NCI-H128 (cell line): Measurements from ENCODE around the gene GRIN3B.

Source experiments
- DNase-seq: peaks from one replicate; lab custom pipeline; 2025; ENCODE audit not compliant: unreplicated experiment; lab: John Stamatoyannopoulos, UW

GRIN3B gene

GRCh38 chr19:1006711-1007398 lies 6.6 kb downstream of the GRIN3B start:
- no peak for DNase-seq

GRCh38 chr19:1007399-1008251 lies 7.4 kb downstream of the GRIN3B start:
- no peak for DNase-seq

DNA sequence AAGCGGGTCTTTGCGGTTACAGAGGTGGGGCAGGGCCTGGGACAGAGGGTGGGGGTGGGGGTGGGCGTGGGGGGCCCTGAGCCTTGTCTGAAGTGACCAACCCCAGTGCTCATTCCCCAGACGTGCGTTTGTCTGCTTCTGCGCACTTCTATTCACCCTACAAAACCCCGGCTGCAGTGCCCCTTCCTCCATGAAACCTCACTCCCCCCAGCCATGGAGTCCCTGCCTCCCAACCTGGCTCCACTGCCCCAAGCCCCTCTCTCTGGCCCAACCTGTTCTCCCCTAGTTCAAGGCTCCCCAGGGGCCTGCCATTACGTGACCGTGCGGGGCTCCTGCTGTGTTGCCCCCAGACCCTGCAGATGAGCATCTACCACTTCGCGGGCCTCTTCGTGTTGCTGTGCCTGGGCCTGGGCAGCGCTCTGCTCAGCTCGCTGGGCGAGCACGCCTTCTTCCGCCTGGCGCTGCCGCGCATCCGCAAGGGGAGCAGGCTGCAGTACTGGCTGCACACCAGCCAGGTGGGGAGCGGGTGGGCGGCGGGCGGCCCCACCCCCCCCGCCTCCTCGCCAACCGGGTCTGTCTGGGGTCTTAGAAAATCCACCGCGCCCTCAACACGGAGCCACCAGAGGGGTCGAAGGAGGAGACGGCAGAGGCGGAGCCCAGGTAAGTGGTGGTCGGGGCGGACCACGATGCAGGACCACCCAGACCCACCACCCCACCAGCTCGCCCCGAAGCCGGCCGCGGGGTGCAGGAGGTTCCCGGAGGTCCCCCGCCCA lies 8.2 kb downstream of the GRIN3B start:
- DNase-seq = no peak

GRCh38 chr19:1009041-1009980 lies 9.1 kb downstream of the GRIN3B start:
- DNase-seq = no peak

GRCh38 chr19:1009981-1010538 lies 9.8 kb downstream of the GRIN3B start:
- DNase-seq = no peak

- DNase-seq = no peak
Measured at GRCh38 chr19:1010586-1011510, 10.6 kb downstream of the GRIN3B start.

DNA sequence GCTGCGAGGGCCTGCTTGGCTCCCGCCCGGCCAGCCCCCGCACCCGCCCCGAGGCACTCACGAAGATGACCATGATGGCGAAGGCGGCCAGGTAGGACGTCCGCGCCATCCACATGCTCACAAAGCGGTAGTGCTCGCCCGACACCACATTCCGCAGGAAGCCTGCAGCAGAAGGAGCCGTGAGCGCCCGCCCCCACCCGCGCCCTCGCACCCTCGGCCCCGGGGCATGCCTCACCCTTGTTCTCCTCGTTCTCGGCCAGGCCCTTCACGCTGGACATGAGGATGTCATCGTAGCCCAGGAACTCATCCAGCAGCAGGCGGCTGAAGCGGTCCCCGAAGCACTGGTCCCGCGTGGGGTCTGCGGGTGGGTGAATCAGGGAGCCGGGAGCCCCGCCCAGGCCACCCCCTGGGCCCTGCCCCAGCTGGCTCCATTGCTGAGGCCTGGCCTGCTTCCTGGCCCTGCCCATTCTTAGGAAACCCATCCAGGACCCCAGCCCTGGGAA lies 11.7 kb downstream of the GRIN3B start:
- no peak for DNase-seq

GRCh38 chr19:1012334-1012733 lies 12.1 kb downstream of the GRIN3B start:
- no peak for DNase-seq

GRCh38 chr19:1013218-1013617 lies 13.0 kb downstream of the GRIN3B start:
- DNase-seq = no peak

DNA sequence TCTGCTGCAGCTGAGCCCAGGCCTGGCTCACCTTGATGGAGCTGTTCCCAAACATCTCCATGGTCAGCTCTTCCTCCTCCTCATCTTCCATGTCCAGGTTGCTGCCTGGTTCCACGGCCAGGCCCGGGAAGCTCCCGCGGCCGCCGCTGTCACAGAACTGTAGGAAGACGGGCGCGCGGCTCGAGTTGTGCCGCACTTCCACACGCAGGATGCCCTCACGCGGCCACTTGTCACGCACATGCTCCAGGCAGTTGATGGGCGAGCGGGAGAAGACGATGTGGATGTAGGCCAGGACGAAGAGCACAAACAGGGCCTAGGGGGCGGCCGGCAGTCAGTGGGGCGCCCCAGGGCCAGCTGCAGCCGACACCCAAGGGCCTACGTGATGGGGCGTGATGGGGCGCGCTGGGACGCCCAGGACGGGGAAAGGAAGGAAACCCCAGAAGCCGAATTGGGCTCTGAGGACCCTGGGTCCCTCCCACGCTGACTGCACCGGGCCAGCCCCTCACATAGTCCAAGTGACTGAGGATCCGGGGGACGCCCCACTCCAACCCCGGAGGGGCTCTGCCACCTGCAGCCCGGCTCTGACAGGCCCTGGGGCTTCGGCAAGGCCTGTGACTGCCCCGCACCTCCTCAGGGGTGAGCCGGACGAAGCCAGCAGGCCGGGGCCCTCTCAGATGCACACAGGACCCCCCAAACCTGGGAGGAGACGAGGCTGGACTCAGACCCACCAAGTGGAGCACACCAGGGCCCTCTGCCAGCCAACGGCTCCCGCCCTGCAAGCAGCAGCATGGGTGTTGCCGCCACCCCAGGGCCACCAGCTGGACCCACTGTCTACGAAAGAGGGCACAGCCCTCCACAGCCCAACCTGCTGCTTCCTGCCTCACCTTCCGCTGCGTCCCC lies 14.2 kb downstream of the GRIN3B start:
- no peak for DNase-seq

DNA sequence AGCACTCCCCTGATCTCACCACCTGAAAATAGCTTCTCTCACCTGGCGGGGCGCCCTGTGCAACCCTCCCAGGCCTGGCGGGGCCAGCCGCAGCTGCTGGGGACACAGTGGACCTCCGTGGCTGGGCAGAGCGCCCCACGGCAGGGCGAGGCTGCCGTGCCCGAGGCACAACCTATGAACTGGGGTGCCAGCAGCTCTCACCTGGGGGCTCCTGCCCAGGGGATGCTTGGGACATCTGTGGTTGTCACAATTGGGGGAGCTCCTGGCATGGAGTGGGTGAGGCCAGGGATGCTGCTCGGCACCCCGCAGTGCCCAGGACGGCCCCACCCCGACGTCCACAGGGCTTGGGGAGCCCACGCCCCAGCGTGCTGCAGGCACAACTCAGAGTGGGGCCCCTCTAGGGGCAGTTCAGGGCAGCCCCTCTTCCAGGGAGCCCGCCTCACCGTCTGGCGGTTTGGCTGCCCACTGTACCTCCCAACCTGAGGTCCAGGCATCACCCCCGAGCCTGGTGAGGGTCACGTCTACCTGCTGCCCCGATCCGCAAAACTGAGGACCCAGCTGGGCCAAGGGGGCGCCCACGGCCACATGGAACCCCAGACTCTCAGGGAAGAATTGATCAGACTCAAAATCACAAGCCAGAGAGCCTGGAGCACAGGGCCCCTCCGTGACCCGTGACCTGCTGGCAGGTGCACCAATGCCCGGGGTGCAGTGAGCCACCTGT lies 15.0 kb downstream of the GRIN3B start:
- no peak for DNase-seq

DNA sequence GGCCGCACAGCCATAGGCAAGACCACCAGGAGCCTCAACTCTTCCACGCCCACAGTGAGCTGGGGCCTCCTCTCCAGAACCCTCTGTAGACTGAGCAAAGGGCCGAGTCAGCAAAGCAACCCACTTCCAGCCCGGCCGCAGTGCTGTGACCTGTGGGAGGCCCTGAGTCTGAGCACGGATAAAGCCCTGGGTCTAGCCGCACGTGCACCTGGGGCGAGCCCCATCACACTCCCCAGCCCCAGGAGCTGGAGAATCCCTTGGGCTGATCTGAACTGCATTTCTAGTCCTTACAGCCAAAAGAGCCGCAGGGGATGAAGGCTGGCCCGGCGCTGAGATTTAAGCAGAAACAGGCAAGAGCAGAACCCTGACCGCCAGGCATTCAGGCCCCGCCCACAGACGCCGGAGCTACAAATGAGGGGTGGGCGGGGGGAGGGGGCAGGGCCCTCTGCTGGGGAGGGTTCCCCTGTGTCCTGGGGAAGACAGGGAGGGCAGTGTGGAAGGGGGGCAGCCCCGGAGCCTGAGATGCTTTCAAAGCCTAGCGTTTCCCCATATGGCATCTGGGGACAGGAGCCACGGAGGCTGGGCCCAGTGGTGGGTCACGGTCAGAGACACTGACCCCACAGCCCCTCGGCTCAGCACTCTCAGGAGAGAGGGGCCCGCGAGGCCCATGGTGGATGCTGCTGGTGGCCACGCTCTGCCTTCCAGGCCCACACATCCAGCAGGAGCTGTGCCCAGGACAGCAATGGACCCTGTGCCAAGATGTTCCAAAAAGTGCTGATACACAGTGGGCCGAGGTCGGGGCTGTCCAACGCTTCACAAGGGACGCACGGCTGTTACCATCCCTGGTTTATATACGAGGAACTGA lies 15.8 kb downstream of the GRIN3B start:
- no peak for DNase-seq

GRCh38 chr19:1016647-1017114 lies 16.5 kb downstream of the GRIN3B start:
- DNase-seq = no peak

DNA sequence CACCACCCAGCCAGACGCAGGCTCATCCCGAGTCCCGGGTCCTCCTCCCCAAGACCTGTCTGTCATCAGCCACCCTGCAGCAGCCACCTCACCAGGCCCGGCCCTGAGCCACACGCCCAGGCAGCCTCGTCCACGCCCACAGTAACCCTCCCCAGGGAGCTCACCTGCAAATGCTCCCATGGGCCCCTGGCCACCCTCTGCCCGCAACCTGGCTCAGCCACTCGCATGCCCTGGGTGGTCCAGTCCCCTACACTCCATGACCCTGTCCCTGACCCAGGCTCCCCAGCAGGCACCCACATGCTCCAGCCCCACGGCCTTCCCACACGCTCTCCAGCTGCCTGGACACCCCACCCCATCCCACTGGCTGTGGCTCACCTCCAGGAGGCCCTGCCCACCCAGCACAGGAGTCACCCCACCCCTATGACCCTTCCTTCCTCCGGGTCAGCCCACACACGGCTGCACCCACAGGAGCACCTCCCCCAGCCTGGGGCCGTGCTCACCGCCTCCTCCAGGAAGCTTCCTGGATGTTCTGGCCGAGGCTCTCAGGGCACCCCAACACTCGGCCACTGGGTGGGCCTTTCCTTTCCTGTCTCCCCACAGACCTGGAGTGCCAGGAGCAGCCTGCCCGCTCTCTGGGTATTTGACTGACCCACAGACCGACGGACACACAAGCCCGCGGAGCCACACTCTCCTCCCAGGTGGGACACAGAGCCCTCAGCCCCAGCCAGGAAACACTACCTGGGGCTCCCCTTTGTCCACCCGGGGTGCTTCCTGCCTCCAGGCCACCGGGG lies 17.1 kb downstream of the GRIN3B start:
- no peak for DNase-seq

- no peak for DNase-seq
Measured at GRCh38 chr19:1017906-1018305, 17.7 kb downstream of the GRIN3B start.
